ENCODE results near the gene DOCK3.

The DOCK3 gene

GRCh38 chr3:51340013-51340829 lies 665.5 kb downstream of the DOCK3 start:
- Histone ChIP-seq H3K9me3 (ENCODE audit: control insufficient read depth, low read depth, low read length) (no peaks in the 10 kb centered on the region), H3K36me3 (ENCODE audit: control insufficient read depth, low read depth, low read length) (no peaks in the 10 kb centered on the region), H3K4me1 (ENCODE audit: control insufficient read depth, low read depth, low read length) (peaks cover 4% of the 10 kb centered on the region), H3K27ac (ENCODE audit: low read length) (peak overlapping the region; percentile 22), H3K9ac (ENCODE audit: low read length) (no peak overlapping the region), H3K4me3 (ENCODE audit: low read length) (no peak overlapping the region), H3K27me3 (ENCODE audit: control insufficient read depth, insufficient read depth, low read length) (no peaks in the 10 kb centered on the region)

DNA sequence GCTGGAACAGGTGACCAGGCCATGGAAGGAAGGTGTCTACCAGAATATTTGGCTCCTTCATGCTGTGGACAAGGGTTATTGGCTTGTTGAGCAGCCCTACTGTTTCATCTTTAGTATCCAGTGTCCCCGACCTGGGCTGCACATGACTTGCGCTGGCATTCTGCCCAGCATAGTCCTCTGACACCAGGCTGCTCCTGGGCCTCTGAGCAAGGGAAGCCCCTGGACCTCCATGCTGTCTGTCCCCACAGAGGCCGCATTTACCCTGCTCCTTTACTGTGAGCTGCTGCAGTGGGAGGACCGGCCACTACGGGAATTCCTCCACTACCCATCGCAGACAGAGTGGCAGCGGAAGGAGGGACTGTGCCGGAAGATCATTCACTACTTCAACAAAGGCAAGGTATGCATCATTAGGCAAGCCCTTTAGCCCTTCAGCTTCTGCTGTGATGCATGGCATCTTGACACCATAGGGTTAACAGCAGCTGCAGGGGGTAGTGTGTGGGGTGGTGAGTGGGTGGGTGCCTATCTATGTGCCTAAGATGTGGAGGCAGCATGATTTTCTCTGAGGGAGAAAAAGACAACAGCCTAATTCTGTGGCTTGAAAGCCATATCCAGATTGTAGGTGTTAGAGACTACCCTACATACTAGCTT lies 666.4 kb downstream of the DOCK3 start:
- Histone ChIP-seq H3K27me3 (ENCODE audit: control insufficient read depth, insufficient read depth, low read length) (no peaks in the 10 kb centered on the region), H3K9me3 (ENCODE audit: control insufficient read depth, low read depth, low read length) (no peaks in the 10 kb centered on the region), H3K4me1 (ENCODE audit: control insufficient read depth, low read depth, low read length) (peaks cover 4% of the 10 kb centered on the region), H3K27ac (ENCODE audit: low read length) (no peak overlapping the region), H3K9ac (ENCODE audit: low read length) (no peak overlapping the region), H3K4me3 (ENCODE audit: low read length) (no peak overlapping the region), H3K36me3 (ENCODE audit: control insufficient read depth, low read depth, low read length) (no peaks in the 10 kb centered on the region)

DNA sequence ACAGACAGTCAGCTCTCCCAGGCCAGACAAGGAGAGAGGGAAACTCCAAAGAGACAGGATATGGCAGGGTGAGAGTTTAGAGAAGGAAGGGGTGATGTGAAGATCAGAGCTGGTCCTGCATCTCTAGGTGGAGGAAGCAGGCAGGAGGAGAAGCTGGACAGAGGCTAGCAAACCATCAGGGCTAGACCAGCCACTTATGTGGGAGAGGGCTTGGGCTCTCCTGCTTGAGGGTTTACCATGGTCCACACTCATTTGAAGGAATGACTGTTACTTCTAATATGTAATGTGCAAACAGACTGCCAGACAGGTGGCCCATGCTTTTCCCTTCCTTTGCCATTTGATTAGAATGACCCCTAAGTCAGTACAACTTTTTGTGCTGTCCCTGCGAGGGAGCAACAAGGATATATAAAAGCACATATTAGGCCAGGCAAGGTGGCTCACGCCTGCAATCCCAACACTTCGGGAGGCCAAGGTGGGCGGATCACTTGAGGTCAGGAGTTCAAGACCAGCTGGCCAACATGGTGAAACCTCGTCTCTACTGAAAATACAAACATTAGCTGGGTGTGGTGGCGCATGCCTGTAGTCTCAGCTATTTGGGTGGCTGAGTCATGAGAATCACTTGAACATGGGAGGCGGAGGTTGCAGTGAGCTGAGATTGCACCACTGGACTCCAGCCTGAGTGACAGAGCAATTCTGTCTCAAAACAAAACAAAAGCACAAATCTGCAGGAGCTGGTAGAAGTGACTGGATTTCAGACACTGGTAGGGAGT lies 669.4 kb downstream of the DOCK3 start:
- H3K4me3 ChIP-seq (ENCODE audit: low read length): no peak overlapping the region
- H3K27ac ChIP-seq (ENCODE audit: low read length): no peak overlapping the region
- peaks cover 4% of the 10 kb centered on the region for H3K4me1 ChIP-seq (ENCODE audit: control insufficient read depth, low read depth, low read length)
- no peak overlapping the region for H3K9ac ChIP-seq (ENCODE audit: low read length)
- H3K27me3 ChIP-seq (ENCODE audit: control insufficient read depth, insufficient read depth, low read length): no peaks in the 10 kb centered on the region
- no peaks in the 10 kb centered on the region for H3K9me3 ChIP-seq (ENCODE audit: control insufficient read depth, low read depth, low read length)
- no peaks in the 10 kb centered on the region for H3K36me3 ChIP-seq (ENCODE audit: control insufficient read depth, low read depth, low read length)

DNA sequence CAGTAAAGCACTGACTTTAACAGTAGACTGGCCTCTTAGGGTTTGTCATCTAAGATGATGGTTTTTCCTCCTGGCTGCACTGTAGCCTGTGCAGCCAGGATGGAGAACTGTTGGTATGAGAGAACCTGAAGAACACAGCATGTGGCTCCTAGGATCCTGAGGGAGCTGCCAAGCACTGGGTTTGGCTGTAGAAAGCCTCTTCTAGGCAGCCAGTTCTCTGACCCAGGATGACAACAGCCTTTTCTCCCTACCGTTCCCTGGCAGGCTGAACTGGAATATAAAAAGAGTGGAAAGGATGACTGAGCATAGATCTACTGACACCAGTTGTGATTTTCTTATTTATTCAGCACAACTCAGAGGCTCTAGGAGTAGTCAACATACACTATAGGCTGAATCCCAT lies 676.0 kb downstream of the DOCK3 start:
- Histone ChIP-seq H3K9ac (ENCODE audit: low read length) (no peak overlapping the region), H3K4me3 (ENCODE audit: low read length) (no peak overlapping the region), H3K9me3 (ENCODE audit: control insufficient read depth, low read depth, low read length) (no peaks in the 10 kb centered on the region), H3K27ac (ENCODE audit: low read length) (no peak overlapping the region), H3K4me1 (ENCODE audit: control insufficient read depth, low read depth, low read length) (no peaks in the 10 kb centered on the region), H3K27me3 (ENCODE audit: control insufficient read depth, insufficient read depth, low read length) (no peaks in the 10 kb centered on the region), H3K36me3 (ENCODE audit: control insufficient read depth, low read depth, low read length) (no peaks in the 10 kb centered on the region)

- Histone ChIP-seq H3K4me3 (ENCODE audit: low read length) (no peak overlapping the region), H3K4me1 (ENCODE audit: control insufficient read depth, low read depth, low read length) (no peaks in the 10 kb centered on the region), H3K9me3 (ENCODE audit: control insufficient read depth, low read depth, low read length) (no peaks in the 10 kb centered on the region), H3K9ac (ENCODE audit: low read length) (no peak overlapping the region), H3K27ac (ENCODE audit: low read length) (no peak overlapping the region), H3K36me3 (ENCODE audit: control insufficient read depth, low read depth, low read length) (no peaks in the 10 kb centered on the region), H3K27me3 (ENCODE audit: control insufficient read depth, insufficient read depth, low read length) (no peaks in the 10 kb centered on the region)
Observed at GRCh38 chr3:51353131-51353530, 678.4 kb downstream of the DOCK3 start.

DNA sequence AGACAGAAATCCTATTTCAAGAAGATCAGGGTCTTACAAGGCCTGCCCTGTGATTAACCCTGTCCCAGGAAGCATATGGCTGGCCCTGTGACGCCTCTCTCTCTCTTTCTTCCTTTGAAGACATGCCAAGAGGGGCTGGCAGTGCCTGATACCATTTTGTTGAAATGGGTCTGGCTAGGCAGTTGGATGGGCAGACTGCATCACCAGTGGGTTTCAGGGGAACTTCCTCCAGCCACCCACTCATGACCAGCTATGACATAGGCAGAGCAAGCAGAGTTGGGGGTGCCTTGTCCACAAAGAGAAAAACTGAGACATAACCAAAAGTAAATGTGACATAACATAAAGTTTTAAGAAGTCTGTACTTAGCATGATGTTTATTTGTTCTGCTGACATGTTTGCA lies 679.0 kb downstream of the DOCK3 start:
- Histone ChIP-seq H3K27me3 (ENCODE audit: control insufficient read depth, insufficient read depth, low read length) (no peaks in the 10 kb centered on the region), H3K4me1 (ENCODE audit: control insufficient read depth, low read depth, low read length) (no peaks in the 10 kb centered on the region), H3K9me3 (ENCODE audit: control insufficient read depth, low read depth, low read length) (no peaks in the 10 kb centered on the region), H3K27ac (ENCODE audit: low read length) (no peak overlapping the region), H3K36me3 (ENCODE audit: control insufficient read depth, low read depth, low read length) (no peaks in the 10 kb centered on the region), H3K4me3 (ENCODE audit: low read length) (no peak overlapping the region), H3K9ac (ENCODE audit: low read length) (no peak overlapping the region)

GRCh38 chr3:51354172-51354571 lies 679.4 kb downstream of the DOCK3 start:
- Histone ChIP-seq H3K4me3 (ENCODE audit: low read length) (no peak overlapping the region), H3K27me3 (ENCODE audit: control insufficient read depth, insufficient read depth, low read length) (no peaks in the 10 kb centered on the region), H3K9ac (ENCODE audit: low read length) (no peak overlapping the region), H3K9me3 (ENCODE audit: control insufficient read depth, low read depth, low read length) (no peaks in the 10 kb centered on the region), H3K27ac (ENCODE audit: low read length) (no peak overlapping the region), H3K36me3 (ENCODE audit: control insufficient read depth, low read depth, low read length) (no peaks in the 10 kb centered on the region), H3K4me1 (ENCODE audit: control insufficient read depth, low read depth, low read length) (no peaks in the 10 kb centered on the region)

DNA sequence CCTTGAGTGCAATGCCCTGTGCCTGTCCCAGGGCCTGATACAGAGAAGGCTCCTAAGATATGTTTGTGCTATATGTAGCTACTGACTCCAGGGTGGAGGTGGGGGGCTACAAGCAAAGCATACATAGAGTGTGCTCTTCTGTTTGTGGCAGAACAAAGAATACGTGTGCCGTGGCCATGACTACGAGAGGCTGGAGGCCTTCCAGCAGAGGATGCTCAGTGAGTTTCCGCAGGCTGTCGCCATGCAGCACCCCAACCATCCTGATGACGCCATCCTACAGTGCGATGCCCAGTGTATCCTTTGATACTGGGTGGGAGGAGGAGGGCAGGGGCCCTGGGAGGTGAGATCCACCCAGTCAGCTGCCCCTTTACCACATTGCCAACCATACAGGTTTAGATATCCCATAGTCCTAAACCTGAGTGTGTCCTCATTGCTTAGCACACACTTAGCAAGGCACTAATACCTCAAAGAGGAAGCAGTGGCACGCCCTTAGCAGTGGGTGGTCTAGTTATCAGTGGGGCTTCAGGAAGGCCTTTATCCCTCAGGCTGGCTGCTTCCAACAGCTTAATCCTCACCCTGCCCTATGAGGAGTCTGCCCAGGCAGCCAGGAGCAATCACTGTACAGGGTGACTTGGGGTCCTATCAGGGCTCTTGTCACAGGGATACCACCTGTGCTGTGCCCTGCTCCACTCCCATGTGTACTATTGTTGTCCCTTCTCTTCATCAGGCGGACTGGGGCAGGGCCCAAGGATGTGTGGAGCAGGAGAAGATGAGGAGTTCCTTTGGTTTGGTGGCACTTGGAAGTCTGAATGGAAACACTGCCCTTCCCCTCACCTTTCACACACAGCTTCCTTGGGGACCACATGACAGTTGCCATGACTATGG lies 680.2 kb downstream of the DOCK3 start:
- no peaks in the 10 kb centered on the region for H3K4me1 ChIP-seq (ENCODE audit: control insufficient read depth, low read depth, low read length)
- H3K36me3 ChIP-seq (ENCODE audit: control insufficient read depth, low read depth, low read length): no peaks in the 10 kb centered on the region
- no peak overlapping the region for H3K4me3 ChIP-seq (ENCODE audit: low read length)
- no peaks in the 10 kb centered on the region for H3K27me3 ChIP-seq (ENCODE audit: control insufficient read depth, insufficient read depth, low read length)
- no peak overlapping the region for H3K27ac ChIP-seq (ENCODE audit: low read length)
- H3K9ac ChIP-seq (ENCODE audit: low read length): no peak overlapping the region
- H3K9me3 ChIP-seq (ENCODE audit: control insufficient read depth, low read depth, low read length): no peaks in the 10 kb centered on the region

GRCh38 chr3:51355891-51356578 lies 681.3 kb downstream of the DOCK3 start:
- Histone ChIP-seq H3K4me1 (ENCODE audit: control insufficient read depth, low read depth, low read length) (no peaks in the 10 kb centered on the region), H3K27ac (ENCODE audit: low read length) (no peak overlapping the region), H3K4me3 (ENCODE audit: low read length) (no peak overlapping the region), H3K9me3 (ENCODE audit: control insufficient read depth, low read depth, low read length) (no peaks in the 10 kb centered on the region), H3K36me3 (ENCODE audit: control insufficient read depth, low read depth, low read length) (no peaks in the 10 kb centered on the region), H3K27me3 (ENCODE audit: control insufficient read depth, insufficient read depth, low read length) (no peaks in the 10 kb centered on the region), H3K9ac (ENCODE audit: low read length) (no peak overlapping the region)

DNA sequence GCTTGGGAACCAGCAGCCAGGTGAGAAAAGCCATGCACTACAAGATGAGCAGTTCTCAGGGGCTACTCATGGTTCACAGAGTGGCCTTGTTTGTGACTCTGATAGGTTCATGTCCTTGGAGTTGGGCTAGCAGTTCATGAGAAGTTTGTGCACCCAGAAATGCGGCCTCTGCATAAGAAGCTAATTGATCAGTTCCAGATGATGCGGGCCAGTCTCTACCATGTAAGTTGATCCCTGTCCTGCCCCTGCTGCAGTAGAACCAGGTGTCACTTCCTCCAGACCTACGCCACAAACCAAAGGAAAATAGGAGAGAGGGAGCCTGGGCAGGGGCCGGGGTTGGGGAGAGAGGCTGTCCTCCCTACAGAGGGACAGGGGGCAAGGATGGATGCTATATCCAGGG lies 683.1 kb downstream of the DOCK3 start:
- H3K9ac ChIP-seq (ENCODE audit: low read length): no peak overlapping the region
- no peak overlapping the region for H3K27ac ChIP-seq (ENCODE audit: low read length)
- H3K27me3 ChIP-seq (ENCODE audit: control insufficient read depth, insufficient read depth, low read length): no peaks in the 10 kb centered on the region
- H3K9me3 ChIP-seq (ENCODE audit: control insufficient read depth, low read depth, low read length): no peaks in the 10 kb centered on the region
- H3K36me3 ChIP-seq (ENCODE audit: control insufficient read depth, low read depth, low read length): no peaks in the 10 kb centered on the region
- H3K4me1 ChIP-seq (ENCODE audit: control insufficient read depth, low read depth, low read length): no peaks in the 10 kb centered on the region
- no peak overlapping the region for H3K4me3 ChIP-seq (ENCODE audit: low read length)
